ENCODE data around the gene INPP5A. TPM values are rescaled to one million over a fixed set of nuclear protein-coding genes. Genes with fewer than 3 reads are reported as not detected.

The INPP5A gene
- total and polyA plus RNA-seq, 10 of the 15 experiments (the other 5 are each of a cell fraction or from before 2014, with no cell fraction given), result 0.52 to 15.0 (median 6.3) TPM

GRCh38 chr10:132516771-132517725, 20.5 kb upstream of the INPP5A start:
- 54% methylated on average over 36 of the region's 37 CpGs for WGBS (ENCODE audit: insufficient coverage, insufficient replicate concordance, low lambda C conversion rate, missing lambda C conversion rate)
- no peak overlapping the region for H3K4me3 ChIP-seq
- ChIA-PET RAD21 (ENCODE audit: unreplicated experiment) (no interaction called here), CTCF (no interaction called here), POLR2A (no interaction called here), SMC1A (ENCODE audit: uncharacterized antibody, unreplicated experiment) (no interaction called here)
- ATAC-seq, result no peak
- H3K36me3 ChIP-seq (ENCODE audit: control insufficient read depth in 2 of 2, insufficient read depth in 2 of 2, low read length in 1 of 2), result no peaks in the 10 kb centered on the region
- no peak overlapping the region for H3K9ac ChIP-seq (ENCODE audit: control insufficient read depth, insufficient read depth, low read length)
- H3K9me3 ChIP-seq (replicated peaks; ENCODE audit: control insufficient read depth, insufficient read depth, low read length), result no peaks in the 10 kb centered on the region
- intact Hi-C loops (cut with micrococcal nuclease; ENCODE audit: unreplicated experiment) (no loop called here), in situ Hi-C loops (cut with MboI) (no loop called here)
- H3K4me2 ChIP-seq (ENCODE audit: control insufficient read depth, insufficient read depth), result no peak overlapping the region
- H3K27ac ChIP-seq (ENCODE audit: control insufficient read depth, insufficient read depth), result no peak overlapping the region
- no peak for FAIRE-seq
- BruUV-seq (replicated peaks), result no TSS peak
- H4K20me1 ChIP-seq (ENCODE audit: control insufficient read depth, insufficient read depth), result no peaks in the 10 kb centered on the region
- no peaks in the 10 kb centered on the region for H3K4me1 ChIP-seq (ENCODE audit: control insufficient read depth, insufficient read depth, low read length)
- no peak for TF ChIP-seq TBL1XR1 (IDR thresholded peaks at IDR 0.05; ENCODE audit: low read depth, low read length)
- H3K27me3 ChIP-seq (replicated peaks in 1 of 2; ENCODE audit: control insufficient read depth in 2 of 2, insufficient read depth in 2 of 2, low read length in 1 of 2), result no peaks in the 10 kb centered on the region; a peak in 2 of 4 replicates
- DNase-seq (ENCODE audit: low read depth, low spot score), result no peak
- no peaks in the 10 kb centered on the region for H3K79me2 ChIP-seq (ENCODE audit: control insufficient read depth, insufficient read depth, low read length)
- no peak overlapping the region for H2AFZ ChIP-seq (ENCODE audit: control insufficient read depth, low read depth, low read length)

- Histone ChIP-seq H3K27me3 (replicated peaks in 1 of 2; ENCODE audit: control insufficient read depth in 2 of 2, insufficient read depth in 2 of 2, low read length in 1 of 2) (no peaks in the 10 kb centered on the region; a peak in 2 of 4 replicates), H3K27ac (ENCODE audit: control insufficient read depth, insufficient read depth) (no peak overlapping the region), H2AFZ (ENCODE audit: control insufficient read depth, low read depth, low read length) (no peak overlapping the region), H3K9ac (ENCODE audit: control insufficient read depth, insufficient read depth, low read length) (no peak overlapping the region), H3K4me3 (no peak overlapping the region), H3K36me3 (ENCODE audit: control insufficient read depth in 2 of 2, insufficient read depth in 2 of 2, low read length in 1 of 2) (no peaks in the 10 kb centered on the region), H3K4me1 (ENCODE audit: control insufficient read depth, insufficient read depth, low read length) (no peaks in the 10 kb centered on the region), H4K20me1 (ENCODE audit: control insufficient read depth, insufficient read depth) (no peaks in the 10 kb centered on the region), H3K79me2 (ENCODE audit: control insufficient read depth, insufficient read depth, low read length) (no peaks in the 10 kb centered on the region), H3K4me2 (ENCODE audit: control insufficient read depth, insufficient read depth) (no peak overlapping the region), H3K9me3 (replicated peaks; ENCODE audit: control insufficient read depth, insufficient read depth, low read length) (no peaks in the 10 kb centered on the region)
- no TSS peak for BruUV-seq (replicated peaks)
- CTCF ChIA-PET, result no interaction called here
- no peak for FAIRE-seq
- RAD21 ChIA-PET (ENCODE audit: unreplicated experiment), result no interaction called here
- intact Hi-C loops (cut with micrococcal nuclease; ENCODE audit: unreplicated experiment), result no loop called here
- no peak for DNase-seq (ENCODE audit: low read depth, low spot score)
- 41% methylated on average over 16 of the region's 16 CpGs for WGBS (ENCODE audit: insufficient coverage, insufficient replicate concordance, low lambda C conversion rate, missing lambda C conversion rate)
- ATAC-seq, result no peak
- POLR2A ChIA-PET, result no interaction called here
- in situ Hi-C loops (cut with MboI), result no loop called here
- TF ChIP-seq IKZF2 (IDR thresholded peaks at IDR 0.05) (no peak), HDAC2 (IDR thresholded peaks at IDR 0.05) (no peak), CHD2 (IDR thresholded peaks at IDR 0.05; ENCODE audit: borderline replicate concordance, low read depth, low read length) (no peak), ATF7 (IDR thresholded peaks at IDR 0.05; ENCODE audit: low read depth) (no peak), PAX8 (IDR thresholded peaks at IDR 0.05) (no peak), NFYA (IDR thresholded peaks at IDR 0.05; ENCODE audit: borderline replicate concordance, low read depth, low read length) (no peak), ZBED1 (IDR thresholded peaks at IDR 0.05; ENCODE audit: borderline replicate concordance) (no peak), SIX5 (IDR thresholded peaks at IDR 0.05; ENCODE audit: low read depth, low read length, severe bottlenecking) (no peak), TBL1XR1 (IDR thresholded peaks at IDR 0.05; ENCODE audit: low read depth, low read length) (no peak), IRF4 (IDR thresholded peaks at IDR 0.05; ENCODE audit: low read depth, low read length) (no peak), REST (IDR thresholded peaks at IDR 0.05; ENCODE audit: low read depth, low read length) (no peak), DPF2 (IDR thresholded peaks at IDR 0.05) (no peak), WRNIP1 (IDR thresholded peaks at IDR 0.05; ENCODE audit: borderline replicate concordance, low read depth, low read length) (no peak)
- SMC1A ChIA-PET (ENCODE audit: uncharacterized antibody, unreplicated experiment), result interaction anchor here (0.9 kb wide), 1 partner anchor 19 kb away, joined by 3 read pairs; no protein-coding TSS in a partner anchor
Observed at GRCh38 chr10:132517951-132518521, 19.6 kb upstream of the INPP5A start.

Measured in GM12878 (cell line).